HG03432 (cell line): Measurements from ENCODE around the gene ZNF366.

Experiments used
- ATAC-seq: cut with Tn5 transposase; IDR thresholded peaks from one replicate; pipeline ENCODE4 v1.9.1; 2021; ENCODE audit warnings: mild to moderate bottlenecking, moderate library complexity; ENCODE audit not compliant: unreplicated experiment

ZNF366 gene, protein sequence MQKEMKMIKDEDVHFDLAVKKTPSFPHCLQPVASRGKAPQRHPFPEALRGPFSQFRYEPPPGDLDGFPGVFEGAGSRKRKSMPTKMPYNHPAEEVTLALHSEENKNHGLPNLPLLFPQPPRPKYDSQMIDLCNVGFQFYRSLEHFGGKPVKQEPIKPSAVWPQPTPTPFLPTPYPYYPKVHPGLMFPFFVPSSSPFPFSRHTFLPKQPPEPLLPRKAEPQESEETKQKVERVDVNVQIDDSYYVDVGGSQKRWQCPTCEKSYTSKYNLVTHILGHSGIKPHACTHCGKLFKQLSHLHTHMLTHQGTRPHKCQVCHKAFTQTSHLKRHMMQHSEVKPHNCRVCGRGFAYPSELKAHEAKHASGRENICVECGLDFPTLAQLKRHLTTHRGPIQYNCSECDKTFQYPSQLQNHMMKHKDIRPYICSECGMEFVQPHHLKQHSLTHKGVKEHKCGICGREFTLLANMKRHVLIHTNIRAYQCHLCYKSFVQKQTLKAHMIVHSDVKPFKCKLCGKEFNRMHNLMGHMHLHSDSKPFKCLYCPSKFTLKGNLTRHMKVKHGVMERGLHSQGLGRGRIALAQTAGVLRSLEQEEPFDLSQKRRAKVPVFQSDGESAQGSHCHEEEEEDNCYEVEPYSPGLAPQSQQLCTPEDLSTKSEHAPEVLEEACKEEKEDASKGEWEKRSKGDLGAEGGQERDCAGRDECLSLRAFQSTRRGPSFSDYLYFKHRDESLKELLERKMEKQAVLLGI

DNA sequence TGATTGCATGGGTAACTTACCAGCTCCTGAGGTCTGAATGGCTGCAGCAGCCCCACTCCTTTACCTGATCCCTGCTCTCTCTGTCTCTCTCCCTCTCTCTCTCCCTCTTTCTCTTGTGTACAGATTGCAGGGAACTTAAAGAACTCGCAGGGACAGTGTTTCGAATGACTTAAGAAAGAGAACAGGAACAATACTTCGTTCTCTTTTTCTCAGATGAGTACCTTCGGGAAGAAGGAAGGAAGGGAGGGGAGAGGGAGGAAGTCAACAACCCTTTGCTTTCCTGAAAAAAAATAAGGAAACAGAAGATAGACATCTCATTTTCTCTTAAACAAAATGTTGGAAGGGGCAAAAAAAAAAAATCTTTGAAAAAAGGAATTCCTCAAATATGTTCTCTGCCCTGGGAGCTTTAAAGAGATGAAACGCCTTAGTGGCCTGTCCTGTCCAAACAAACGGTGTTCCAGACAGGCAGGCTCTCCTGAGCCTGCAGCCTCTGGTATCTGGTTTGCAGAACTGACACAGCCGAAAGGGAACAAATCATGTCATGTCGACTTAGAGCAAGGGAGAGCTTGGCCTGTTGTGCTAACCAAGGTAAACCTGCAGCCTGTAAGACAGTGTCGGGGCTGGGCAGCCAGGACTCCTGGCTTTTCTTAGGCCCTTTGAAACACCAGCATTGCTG is at the start of gene ZNF366:
TSS of gene ZNF366 (minus strand) at position 180 of the 676 bp plus-strand sequence. CDS start 45,914 bp downstream, outside the sequence.
- ATAC-seq: no peak

DNA sequence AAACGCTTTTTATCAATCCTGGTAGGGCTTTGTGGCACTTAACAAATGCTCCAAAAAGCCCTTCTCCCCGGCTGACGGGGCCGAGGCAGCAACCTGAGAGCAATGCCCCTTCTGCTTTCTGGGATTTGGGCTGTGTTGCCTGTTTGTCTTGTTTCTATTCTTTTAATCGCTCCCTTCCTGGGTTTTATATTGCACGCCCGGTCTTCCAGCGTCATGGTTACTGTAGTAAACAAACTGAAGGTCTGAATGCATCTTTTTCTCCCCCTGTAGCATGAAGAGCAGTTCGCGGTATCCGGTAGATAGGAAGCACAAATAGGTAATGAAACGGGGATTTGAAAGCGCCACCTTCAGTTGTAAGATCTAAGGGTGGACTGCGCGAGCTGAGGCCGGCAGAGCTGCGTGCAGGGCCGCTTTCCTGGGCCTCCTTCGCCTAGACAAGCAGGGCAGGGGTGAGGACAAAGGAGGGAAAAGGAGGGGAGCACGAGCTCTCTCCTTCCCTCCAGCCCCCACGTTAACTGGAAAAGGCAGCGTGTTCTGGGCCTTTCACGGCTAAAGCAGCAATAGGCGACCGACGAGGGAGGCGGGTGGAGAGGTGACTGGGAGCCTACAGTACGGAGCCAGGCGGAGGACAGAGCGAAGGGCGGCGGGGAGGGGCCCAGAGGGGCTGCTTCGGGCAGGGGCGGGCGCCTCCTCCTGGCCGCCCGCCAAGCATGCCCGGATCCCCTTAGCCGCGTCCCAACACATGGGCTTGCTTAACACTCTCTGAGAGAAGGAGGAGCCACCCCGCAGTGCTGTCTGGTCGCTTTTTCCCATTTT is 49.3 kb upstream of the ZNF366 start:
- peak; percentile 77 for ATAC-seq

GRCh38 chr5:72555871-72556270 is 48.7 kb upstream of the ZNF366 start:
- no peak for ATAC-seq

DNA sequence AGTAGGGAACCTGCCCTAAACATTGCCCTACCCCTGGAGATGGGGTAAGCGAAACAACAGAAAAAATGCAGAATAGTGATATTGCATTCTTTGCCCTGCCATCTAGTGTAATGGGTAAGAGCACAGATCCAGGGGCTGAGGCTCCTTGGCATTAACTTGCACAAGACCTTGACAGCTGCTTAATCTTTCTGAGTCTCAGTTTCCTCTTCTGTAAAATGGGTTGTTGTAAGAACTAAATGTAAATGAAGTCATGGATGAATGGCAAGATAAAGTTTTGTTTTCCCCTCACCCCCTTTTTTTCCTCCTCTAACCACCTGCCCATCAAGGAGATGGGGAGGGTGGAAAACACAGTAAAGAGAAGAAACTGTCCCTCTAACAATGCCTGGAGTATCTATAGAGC is 47.7 kb upstream of the ZNF366 start:
- no peak for ATAC-seq

GRCh38 chr5:72552041-72552557 is 44.9 kb upstream of the ZNF366 start:
- ATAC-seq: no peak

DNA sequence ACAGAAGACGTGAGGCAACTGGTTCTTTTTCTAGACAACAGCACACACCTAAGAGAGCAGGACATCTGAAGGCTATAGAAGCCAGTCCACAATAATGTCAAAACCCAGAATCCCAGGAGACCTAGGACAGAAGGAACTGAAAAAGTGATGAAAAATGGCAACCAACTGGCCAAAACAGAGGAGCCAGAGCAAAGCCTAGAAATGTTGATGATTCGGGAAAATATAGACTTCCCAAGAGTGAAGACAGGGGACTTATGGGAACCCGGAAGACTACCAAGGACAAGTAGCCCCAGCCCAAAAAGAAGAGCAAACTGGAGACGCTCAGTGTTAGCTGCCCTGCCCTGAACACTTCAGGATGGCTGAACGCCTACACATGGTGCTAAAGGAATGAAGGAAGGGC is 43.4 kb upstream of the ZNF366 start:
- no peak for ATAC-seq

DNA sequence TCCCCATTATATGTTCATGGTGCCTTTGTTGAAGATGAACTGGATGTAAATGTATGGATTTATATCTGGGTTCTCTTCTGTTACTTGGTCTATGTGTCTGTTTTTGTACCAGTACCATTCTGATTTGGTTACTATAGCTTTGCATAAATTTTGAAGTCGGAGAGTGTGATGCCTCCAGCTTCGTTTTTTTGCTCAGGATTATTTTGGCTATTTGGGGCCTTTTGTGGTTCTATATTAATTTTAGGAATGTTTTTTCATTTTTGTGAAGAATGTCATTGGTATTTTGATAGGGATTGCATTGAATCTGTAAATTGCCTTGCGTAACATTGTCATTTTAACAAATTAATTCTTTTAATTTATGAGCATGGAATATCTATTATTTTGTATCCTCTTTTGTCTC is 36.6 kb upstream of the ZNF366 start:
- ATAC-seq: no peak

- ATAC-seq: no peak
Measured at GRCh38 chr5:72543365-72543764, 36.2 kb upstream of the ZNF366 start.

DNA sequence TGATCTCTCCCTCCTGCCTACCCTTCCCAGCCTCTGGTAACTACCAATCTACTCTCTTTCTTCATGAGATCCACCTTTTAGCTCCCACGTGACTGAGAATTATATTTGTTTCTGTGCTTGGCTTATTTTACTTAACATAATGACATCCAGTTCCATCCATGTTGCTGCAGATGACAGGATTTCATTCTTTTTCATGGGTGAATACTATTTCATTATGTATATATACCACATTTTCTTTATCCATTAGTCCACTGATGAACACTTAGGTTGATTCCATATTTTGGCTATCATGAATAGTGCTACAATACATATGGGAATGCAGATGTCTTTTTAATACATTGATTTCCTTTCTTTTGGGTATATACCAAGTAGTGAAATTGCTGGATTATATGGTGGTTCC is 35.5 kb upstream of the ZNF366 start:
- no peak for ATAC-seq

DNA sequence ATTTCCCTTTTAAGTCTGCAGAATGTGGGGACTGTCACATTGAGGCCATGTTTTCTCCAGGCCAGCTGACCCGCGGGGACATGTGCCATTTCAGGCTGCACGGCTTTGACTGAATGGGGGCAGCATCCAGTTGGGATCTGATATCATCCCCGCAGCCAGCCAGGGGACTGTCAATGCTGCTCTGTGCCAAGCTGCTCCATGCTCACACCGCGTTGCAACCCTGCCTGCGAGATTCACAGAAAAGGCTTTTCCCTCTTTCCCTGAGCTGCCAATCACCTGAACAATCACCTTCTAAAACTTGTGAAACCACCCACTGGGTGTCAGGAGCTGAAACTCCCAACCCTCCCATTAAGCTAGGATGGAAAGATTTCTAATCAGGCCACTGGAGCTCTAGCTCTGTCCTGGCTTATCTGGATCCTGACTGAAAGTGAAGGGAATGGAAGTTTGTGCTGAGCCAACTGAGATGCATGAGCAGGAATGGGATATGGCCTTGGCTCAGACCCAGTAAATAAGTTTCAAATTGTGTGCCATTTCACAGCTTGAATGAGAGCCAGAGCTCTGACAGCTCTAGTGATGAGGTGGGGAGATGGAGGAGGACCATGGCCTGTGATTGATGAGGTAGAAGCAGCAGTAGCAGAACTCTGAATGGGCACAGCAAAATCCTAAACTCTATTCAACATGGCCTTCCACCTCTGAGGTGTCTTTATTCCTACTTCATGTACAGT is 34.5 kb upstream of the ZNF366 start:
- no peak for ATAC-seq

GRCh38 chr5:72540759-72541438 is 33.7 kb upstream of the ZNF366 start:
- no peak for ATAC-seq

DNA sequence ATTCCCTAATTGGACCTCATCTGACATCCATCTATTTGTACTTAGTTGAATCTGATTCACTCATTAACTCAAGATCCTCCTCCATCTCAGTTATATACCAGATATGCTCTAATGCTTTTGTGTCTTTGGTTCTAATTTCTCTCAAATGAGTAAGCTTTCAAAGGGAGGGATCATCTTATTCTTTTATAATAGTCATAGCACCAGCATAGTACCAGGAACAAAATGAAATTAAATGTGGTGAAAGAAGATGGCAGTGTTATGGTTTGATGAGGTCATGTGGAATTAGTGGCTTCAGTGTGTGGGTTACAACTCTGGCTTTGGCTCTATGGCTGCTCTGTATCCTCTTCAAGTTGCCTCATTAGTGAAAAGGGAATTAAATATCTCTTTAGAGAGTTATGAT is 32.5 kb upstream of the ZNF366 start:
- ATAC-seq: no peak

- no peak for ATAC-seq
Measured at GRCh38 chr5:72539038-72539437, 31.8 kb upstream of the ZNF366 start.

DNA sequence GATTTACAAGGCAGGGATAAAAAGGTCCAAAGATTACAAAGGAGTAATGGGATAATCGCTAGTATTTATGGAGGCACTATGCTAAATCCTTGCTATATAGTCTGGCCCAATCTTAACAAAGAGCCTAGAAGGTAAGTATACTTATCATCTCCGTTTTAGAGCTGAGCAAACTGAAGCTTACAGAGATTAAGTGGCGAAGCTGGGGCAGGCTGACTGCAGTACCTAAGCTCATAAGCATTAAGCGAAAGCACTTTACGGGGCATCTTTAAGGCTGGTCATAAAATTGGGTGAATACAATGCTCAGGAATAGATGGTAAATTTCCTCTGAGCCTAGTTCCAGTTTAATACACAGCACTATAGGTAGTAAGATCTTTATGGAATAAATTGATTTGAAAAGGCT is 30.0 kb upstream of the ZNF366 start:
- ATAC-seq: no peak

GRCh38 chr5:72531496-72532190 is 24.4 kb upstream of the ZNF366 start:
- no peak for ATAC-seq

DNA sequence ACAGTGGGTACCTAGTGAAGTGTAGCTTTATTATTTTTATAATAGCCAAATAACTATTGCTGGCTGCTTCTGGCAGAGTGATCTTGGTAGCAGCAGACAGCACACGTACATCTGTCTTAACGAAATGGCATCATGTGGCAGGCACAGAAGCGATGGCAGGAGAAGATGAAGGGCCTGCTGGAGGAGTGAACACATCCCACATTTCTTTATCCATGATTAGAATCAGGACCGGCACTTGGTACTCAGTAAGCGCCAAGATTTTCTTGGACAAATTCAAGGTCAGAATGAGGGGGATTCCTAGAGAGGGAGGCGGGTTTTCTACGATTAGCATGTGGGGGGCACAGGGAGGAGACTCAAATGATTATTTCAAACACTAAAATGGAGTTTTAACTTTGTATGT is 23.0 kb upstream of the ZNF366 start:
- ATAC-seq: no peak

GRCh38 chr5:72529383-72529782 is 22.2 kb upstream of the ZNF366 start:
- ATAC-seq: no peak

GRCh38 chr5:72525816-72526215 is 18.6 kb upstream of the ZNF366 start:
- ATAC-seq: no peak
